GM12892 (cell line): Measurements from ENCODE around the gene CANT1.

Experiments
- POLR2A ChIP-seq: IDR thresholded peaks from 2 replicates; pipeline ENCODE4 v1.6.1; 2011; ENCODE audit warnings: low read depth, low read length, control low read depth
- TAF1 ChIP-seq: IDR thresholded peaks from 2 replicates; pipeline ENCODE4 v1.6.1; 2011; ENCODE audit warnings: low read depth, mild to moderate bottlenecking, control low read depth, low read length, borderline replicate concordance

- TF ChIP-seq TAF1 (no peak), POLR2A (no peak)
Observed at GRCh38 chr17:79049821-79050220, 40.3 kb upstream of the CANT1 start.
